ENCODE data around the gene ANK2. TPM values are rescaled to one million over a fixed set of nuclear protein-coding genes. Genes with fewer than 3 reads are reported as not detected.

The ANK2 gene
- total and polyA plus RNA-seq, 2 experiments from 2014 or later: 7.7 to 40.4 TPM

- ATAC-seq: no peak
Observed at GRCh38 chr4:113024388-113024787, 25.1 kb upstream of the ANK2 start.

GRCh38 chr4:113025416-113025815 is 24.0 kb upstream of the ANK2 start:
- Histone ChIP-seq H3K4me3 (no peak overlapping the region), H3K4me2 (no peak overlapping the region), H3K9me2 (ENCODE audit: insufficient read depth) (no peaks in the 10 kb centered on the region), H3K36me3 (ENCODE audit: insufficient read depth) (no peaks in the 10 kb centered on the region), H3F3A (replicated peaks; ENCODE audit: low read depth) (no peaks in the 10 kb centered on the region), H2AFZ (no peak overlapping the region), H3K4me1 (ENCODE audit: insufficient read depth) (peaks cover 10% of the 10 kb centered on the region), H3K27ac (ENCODE audit: low read depth) (no peak overlapping the region), H3K79me2 (replicated peaks; ENCODE audit: insufficient read depth) (no peaks in the 10 kb centered on the region), H4K20me1 (replicated peaks; ENCODE audit: insufficient read depth) (no peaks in the 10 kb centered on the region), H3K27me3 (ENCODE audit: insufficient read depth) (no peaks in the 10 kb centered on the region)
- Mint-ChIP-seq H3K36me3 (ENCODE audit: low read depth) (no peaks in the 10 kb centered on the region), H3K4me3 (no peak overlapping the region), H3K4me1 (peaks cover 16% of the 10 kb centered on the region), H3K27ac (no peak overlapping the region), H3K9me3 (no peaks in the 10 kb centered on the region), H3K27me3 (ENCODE audit: insufficient read depth, low read depth, poor library complexity) (no peaks in the 10 kb centered on the region)
- ATAC-seq (no peak), DNase-seq (ENCODE audit: low spot score) (no peak)
- TF ChIP-seq NANOG (IDR thresholded peaks at IDR 0.05; ENCODE audit: borderline replicate concordance) (no peak), EZH2 (IDR thresholded peaks at IDR 0.05; ENCODE audit: low read depth, unreplicated experiment) (no peak), JUNB (IDR thresholded peaks at IDR 0.05; ENCODE audit: unreplicated experiment) (no peak), REST (IDR thresholded peaks at IDR 0.05; ENCODE audit: unreplicated experiment) (no peak)

More at GRCh38 chr4:113024388-113024787, 25.1 kb upstream of the ANK2 start:
- Histone ChIP-seq H3K4me1 (ENCODE audit: insufficient read depth) (peaks cover 6% of the 10 kb centered on the region), H3K9me2 (ENCODE audit: insufficient read depth) (no peaks in the 10 kb centered on the region), H2AFZ (no peak overlapping the region), H3K36me3 (ENCODE audit: insufficient read depth) (no peaks in the 10 kb centered on the region), H3F3A (replicated peaks; ENCODE audit: low read depth) (no peaks in the 10 kb centered on the region), H3K79me2 (replicated peaks; ENCODE audit: insufficient read depth) (no peaks in the 10 kb centered on the region), H4K20me1 (replicated peaks; ENCODE audit: insufficient read depth) (no peaks in the 10 kb centered on the region), H3K4me2 (no peak overlapping the region), H3K27ac (ENCODE audit: low read depth) (no peak overlapping the region), H3K4me3 (no peak overlapping the region), H3K27me3 (ENCODE audit: insufficient read depth) (no peaks in the 10 kb centered on the region)
- DNase-seq (ENCODE audit: low spot score): no peak
- TF ChIP-seq NANOG (IDR thresholded peaks at IDR 0.05; ENCODE audit: borderline replicate concordance) (0 out of 2 replicates have a peak, but pooled peaks have one; percentile 27), CREB1 (CRISPR knock-in tag; IDR thresholded peaks at IDR 0.05; ENCODE audit: low read depth) (no peak), STAT1 (IDR thresholded peaks at IDR 0.05; ENCODE audit: unreplicated experiment) (no peak), JUNB (IDR thresholded peaks at IDR 0.05; ENCODE audit: unreplicated experiment) (no peak), EZH2phosphoT487 (IDR thresholded peaks at IDR 0.05; ENCODE audit: unreplicated experiment) (no peak), ETS1 (IDR thresholded peaks at IDR 0.05) (no peak), CTCF (conservative IDR thresholded peaks at IDR 0.05; ENCODE audit: low read depth in 2 of 2) (no peak), ZNF114 (CRISPR knock-in tag; IDR thresholded peaks at IDR 0.05) (no peak), POLR2AphosphoS5 (IDR thresholded peaks at IDR 0.05; ENCODE audit: low read depth) (no peak)
- peaks cover 10% of the 10 kb centered on the region for H3K4me1 Mint-ChIP-seq
- H3K4me3 Mint-ChIP-seq: no peak overlapping the region
- no peaks in the 10 kb centered on the region for H3K9me3 Mint-ChIP-seq
- no peak overlapping the region for H3K27ac Mint-ChIP-seq
- H3K27me3 Mint-ChIP-seq (ENCODE audit: insufficient read depth, low read depth, poor library complexity): no peaks in the 10 kb centered on the region
- no peaks in the 10 kb centered on the region for H3K36me3 Mint-ChIP-seq (ENCODE audit: low read depth)
